Ascending aorta (tissue), 2 donors: ENCODE results near the gene SOAT1. TPM values are rescaled to one million over a fixed set of nuclear protein-coding genes. Genes with fewer than 3 reads are reported as not detected.

Experiments used
- DNase-seq, 2 donors: peaks; one replicate each; pipeline ENCODE4 v3.0.0-alpha.2; 2019; ENCODE audit warnings: low spot score in 2 of 2
- H3K27ac ChIP-seq, 2 donors: fragments of 200-600 bp; sonication (generic); one replicate each; pipeline ENCODE4 v1.5.1; 2016 to 2017; ENCODE audit warnings: mild to moderate bottlenecking in 1 of 2
- H3K27me3 ChIP-seq: fragments of 200-600 bp; sonication (generic); one replicate; pipeline ENCODE4 v1.5.1; 2017
- H3K36me3 ChIP-seq, 2 donors: fragments of 200-600 bp; sonication (generic); one replicate each; pipeline ENCODE4 v1.5.1; 2016
- H3K4me1 ChIP-seq, 2 donors: fragments of 200-600 bp; sonication (generic); one replicate each; pipeline ENCODE4 v1.5.1; 2016 to 2017; ENCODE audit warnings: mild to moderate bottlenecking in 1 of 2
- H3K4me3 ChIP-seq, 2 donors: fragments of 200-600 bp; sonication (generic); one replicate each; pipeline ENCODE4 v1.5.1; 2016 to 2017; ENCODE audit warnings: mild to moderate bottlenecking in 1 of 2
- H3K9me3 ChIP-seq, 2 donors: fragments of 200-600 bp; sonication (generic); one replicate each; pipeline ENCODE4 v1.5.1; 2016
- intact Hi-C: fragments of 100-400 bp; cut with DNase I; formaldehyde crosslinking; loops from one replicate; pipeline ENCODE4 v1.15.1; 2023
- total RNA-seq: library from RNA; depleted of rRNA; stranded (reverse); fragments of >200 nt; gene quantifications from one replicate; pipeline ENCODE4 v1.1.0, GENCODE V29; 2016
- TF ChIP-seq, protein P1 (sequence below), 3 experiments: fragments of 200-600 bp in 2 of 3; fragments of 450-650 bp in 1 of 3; sonication (generic) in 2 of 3; IDR thresholded peaks; one replicate each; pipeline ENCODE4 v1.5.1; 2016 to 2019; ENCODE audit warnings: antibody characterized with exemption in 3 of 3, mild to moderate bottlenecking in 1 of 3, moderate library complexity in 1 of 3

Gene SOAT1
- total RNA-seq, 1 donor from 2014 or later, result 10.6 TPM

DNA sequence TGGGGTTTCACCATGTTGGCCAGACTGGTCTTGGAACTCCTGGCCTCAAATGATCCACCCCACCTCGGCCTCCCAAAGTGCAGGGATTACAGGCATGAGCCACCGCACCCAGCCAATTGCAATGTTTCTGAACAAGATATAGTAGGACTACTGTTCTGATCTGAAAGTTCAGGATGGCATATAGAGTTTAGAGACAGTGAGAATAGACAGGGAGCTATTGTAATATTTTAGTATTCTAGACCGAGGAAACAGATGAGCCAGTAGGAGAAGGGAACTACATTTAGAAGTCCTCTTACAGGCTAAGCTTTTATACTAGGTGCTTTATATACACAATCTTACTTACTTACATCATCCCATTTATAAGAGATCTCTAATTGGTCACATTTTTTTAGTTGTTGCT, 33.1 kb downstream of the SOAT1 start:
- TF ChIP-seq, protein P1, sequence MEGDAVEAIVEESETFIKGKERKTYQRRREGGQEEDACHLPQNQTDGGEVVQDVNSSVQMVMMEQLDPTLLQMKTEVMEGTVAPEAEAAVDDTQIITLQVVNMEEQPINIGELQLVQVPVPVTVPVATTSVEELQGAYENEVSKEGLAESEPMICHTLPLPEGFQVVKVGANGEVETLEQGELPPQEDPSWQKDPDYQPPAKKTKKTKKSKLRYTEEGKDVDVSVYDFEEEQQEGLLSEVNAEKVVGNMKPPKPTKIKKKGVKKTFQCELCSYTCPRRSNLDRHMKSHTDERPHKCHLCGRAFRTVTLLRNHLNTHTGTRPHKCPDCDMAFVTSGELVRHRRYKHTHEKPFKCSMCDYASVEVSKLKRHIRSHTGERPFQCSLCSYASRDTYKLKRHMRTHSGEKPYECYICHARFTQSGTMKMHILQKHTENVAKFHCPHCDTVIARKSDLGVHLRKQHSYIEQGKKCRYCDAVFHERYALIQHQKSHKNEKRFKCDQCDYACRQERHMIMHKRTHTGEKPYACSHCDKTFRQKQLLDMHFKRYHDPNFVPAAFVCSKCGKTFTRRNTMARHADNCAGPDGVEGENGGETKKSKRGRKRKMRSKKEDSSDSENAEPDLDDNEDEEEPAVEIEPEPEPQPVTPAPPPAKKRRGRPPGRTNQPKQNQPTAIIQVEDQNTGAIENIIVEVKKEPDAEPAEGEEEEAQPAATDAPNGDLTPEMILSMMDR (IDR thresholded peaks at IDR 0.05), result no peak
- no peaks in the 10 kb centered on the region for H3K9me3 ChIP-seq
- H3K27me3 ChIP-seq, result no peaks in the 10 kb centered on the region
- H3K36me3 ChIP-seq, result peaks cover 0 to 5% of the 10 kb centered on the region in 2 donors
- no peak overlapping the region for H3K27ac ChIP-seq
- no peaks in the 10 kb centered on the region for H3K4me1 ChIP-seq
- no peak for DNase-seq
- intact Hi-C loops, result no loop called here
- no peak overlapping the region for H3K4me3 ChIP-seq

DNA sequence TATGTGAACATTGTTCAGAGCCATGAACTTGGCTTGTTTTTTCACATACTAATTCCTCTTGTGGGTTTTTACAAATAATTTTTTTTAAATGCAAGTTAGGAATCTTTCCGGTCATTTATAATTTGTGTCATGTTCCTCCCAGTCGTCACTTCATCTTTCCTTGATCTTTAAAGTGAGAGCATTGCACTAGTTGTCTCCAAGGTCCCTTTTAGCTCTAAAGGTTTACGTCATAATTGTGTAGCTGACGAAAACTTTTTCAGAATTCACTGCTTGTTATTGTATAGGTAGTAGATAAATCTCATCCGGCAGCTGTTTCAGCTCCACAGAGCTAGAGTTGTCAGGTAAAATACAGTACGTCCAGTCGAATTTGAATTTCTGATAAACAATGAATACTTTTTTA, 33.6 kb downstream of the SOAT1 start:
- DNase-seq, result no peak
- H3K4me3 ChIP-seq, result no peak overlapping the region
- H3K9me3 ChIP-seq, result no peaks in the 10 kb centered on the region
- intact Hi-C loops, result no loop called here
- H3K4me1 ChIP-seq, result no peaks in the 10 kb centered on the region
- TF ChIP-seq, protein P1 (IDR thresholded peaks at IDR 0.05), result no peak
- peaks cover 0 to 5% of the 10 kb centered on the region in 2 donors for H3K36me3 ChIP-seq
- H3K27me3 ChIP-seq, result no peaks in the 10 kb centered on the region
- no peak overlapping the region for H3K27ac ChIP-seq

DNA sequence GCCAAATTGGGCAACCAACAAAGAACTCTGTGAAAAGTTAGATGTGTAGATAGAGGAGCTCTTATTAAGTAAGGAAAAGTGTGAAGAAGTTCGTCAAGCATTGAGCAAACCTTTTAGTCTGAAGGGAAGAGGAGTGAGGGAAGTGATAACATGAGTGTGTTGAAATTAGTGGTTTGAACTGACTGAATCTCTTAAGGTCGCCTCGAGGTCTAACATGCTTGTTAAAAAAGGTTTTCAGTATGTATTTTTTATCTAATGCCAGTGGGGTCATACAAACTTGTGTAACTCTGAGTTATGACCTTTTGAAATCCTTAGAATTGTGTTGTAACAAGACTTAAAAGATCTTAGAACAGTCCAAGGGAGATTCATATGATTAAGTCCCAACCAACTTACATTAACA, 34.1 kb downstream of the SOAT1 start:
- TF ChIP-seq, protein P1 (IDR thresholded peaks at IDR 0.05), result no peak
- Histone ChIP-seq H3K27me3 (no peaks in the 10 kb centered on the region), H3K4me3 (no peak overlapping the region), H3K27ac (no peak overlapping the region), H3K9me3 (no peaks in the 10 kb centered on the region), H3K4me1 (no peaks in the 10 kb centered on the region), H3K36me3 (peaks cover 0 to 5% of the 10 kb centered on the region in 2 donors)
- intact Hi-C loops, result no loop called here
- DNase-seq, result no peak

DNA sequence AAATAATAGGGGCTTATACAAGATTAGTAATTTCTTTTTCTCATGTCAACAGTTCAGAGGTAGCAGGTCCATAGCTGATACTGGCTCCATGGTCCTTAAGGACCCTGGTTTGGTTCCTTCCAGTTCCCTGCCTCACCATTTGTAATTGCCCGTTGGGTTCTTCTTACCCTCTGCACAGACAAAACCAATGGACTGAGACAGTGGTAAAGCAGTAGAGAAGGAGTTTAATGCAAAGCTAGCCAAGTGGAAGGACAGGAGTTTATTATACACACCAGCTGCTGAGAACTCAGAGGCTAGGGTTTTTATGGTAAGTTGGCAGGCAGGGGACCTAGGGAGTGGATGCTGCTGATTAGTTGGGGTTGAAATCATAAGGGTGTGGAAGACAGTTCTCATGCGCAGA, 36.3 kb downstream of the SOAT1 start:
- TF ChIP-seq, protein P1 (IDR thresholded peaks at IDR 0.05), result no peak
- Histone ChIP-seq H3K27ac (no peak overlapping the region), H3K27me3 (no peaks in the 10 kb centered on the region), H3K9me3 (no peaks in the 10 kb centered on the region), H3K4me3 (no peak overlapping the region), H3K4me1 (no peaks in the 10 kb centered on the region), H3K36me3 (no peaks in the 10 kb centered on the region)
- intact Hi-C loops, result no loop called here
- DNase-seq, result no peak

DNA sequence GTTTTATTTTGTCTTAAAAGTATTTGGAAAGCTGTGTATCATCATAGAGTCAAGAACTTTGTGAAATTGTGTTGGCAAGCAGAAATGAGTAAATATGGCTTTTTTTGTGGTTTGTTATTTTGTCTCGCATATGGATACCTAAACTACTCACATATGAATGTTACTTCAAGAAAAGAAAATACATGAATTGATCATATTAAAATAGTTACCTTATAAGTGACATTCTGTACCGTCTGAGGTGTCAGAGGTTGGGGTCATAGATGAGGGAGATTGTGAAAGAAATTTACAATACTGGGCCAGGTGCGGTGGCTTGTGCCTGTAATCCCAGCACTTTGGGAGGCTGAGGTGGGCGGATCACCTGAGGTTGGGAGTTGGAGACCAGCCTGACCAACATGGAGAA, 40.8 kb downstream of the SOAT1 start:
- Histone ChIP-seq H3K36me3 (peaks cover 0 to 4% of the 10 kb centered on the region in 2 donors), H3K27me3 (no peaks in the 10 kb centered on the region), H3K27ac (no peak overlapping the region), H3K4me3 (no peak overlapping the region), H3K4me1 (no peaks in the 10 kb centered on the region), H3K9me3 (no peaks in the 10 kb centered on the region)
- no peak for DNase-seq
- intact Hi-C loops, result no loop called here
- TF ChIP-seq, protein P1 (IDR thresholded peaks at IDR 0.05), result no peak

DNA sequence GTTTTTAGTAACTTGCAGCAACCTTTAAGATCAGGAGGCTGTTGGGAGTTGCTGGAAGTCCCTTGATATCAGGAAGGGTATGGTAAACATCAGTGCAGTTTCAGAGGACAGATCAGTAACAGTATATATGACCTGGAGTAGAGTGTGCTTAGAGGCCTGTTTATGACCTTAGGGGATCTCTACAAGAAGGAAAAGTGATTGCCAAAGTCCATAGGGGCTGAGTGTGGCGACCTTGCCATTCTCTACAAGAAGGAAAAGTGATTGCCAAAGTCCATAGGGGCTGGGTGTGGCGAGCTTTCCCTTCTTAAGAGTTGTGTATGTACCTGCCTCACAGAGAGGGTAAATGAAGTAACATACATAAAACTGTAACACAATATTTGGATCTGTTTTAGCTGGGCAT, 43.7 kb downstream of the SOAT1 start:
- Histone ChIP-seq H3K4me1 (no peaks in the 10 kb centered on the region), H3K36me3 (peaks cover 12% of the 10 kb centered on the region in 2 donors), H3K9me3 (no peaks in the 10 kb centered on the region), H3K27ac (no peak overlapping the region), H3K4me3 (no peak overlapping the region), H3K27me3 (no peaks in the 10 kb centered on the region)
- no peak for DNase-seq
- intact Hi-C loops, result no loop called here
- TF ChIP-seq, protein P1 (IDR thresholded peaks at IDR 0.05), result no peak
